ENCODE data around the gene ADGRG2. TPM values are rescaled to one million over a fixed set of nuclear protein-coding genes. Genes with fewer than 3 reads are reported as not detected.

ADGRG2 gene
- total RNA-seq, 1 donor from 2014 or later: not detected

DNA sequence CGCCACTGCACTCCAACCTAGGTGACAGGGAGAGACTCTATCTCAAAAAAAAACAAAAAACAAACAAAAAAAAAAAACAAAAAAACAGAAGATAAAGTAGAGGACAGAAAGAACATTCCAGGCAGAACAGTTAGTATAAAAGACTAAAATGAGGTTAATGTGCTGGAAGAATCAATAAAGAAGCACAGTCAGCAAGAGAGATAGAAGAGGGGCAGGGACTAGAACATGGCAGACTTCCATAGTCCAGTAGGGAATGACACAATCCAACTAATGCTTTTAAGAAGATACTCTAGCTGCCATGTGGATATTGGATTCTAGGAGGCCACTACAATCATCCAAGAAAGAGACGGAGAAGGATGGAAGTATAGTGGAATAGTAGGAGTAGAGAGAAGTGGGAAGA is 11.6 kb downstream of the ADGRG2 start:
- H3K27ac Mint-ChIP-seq: no peak overlapping the region
- H3K36me3 Mint-ChIP-seq (ENCODE audit: low read depth): no peaks in the 10 kb centered on the region
- no peaks in the 10 kb centered on the region for H3K9me3 Mint-ChIP-seq
- DNase-seq (ENCODE audit: low spot score): no peak
- H3K27me3 Mint-ChIP-seq (ENCODE audit: low read depth): peaks cover 6% of the 10 kb centered on the region
- intact Hi-C loops (cut with micrococcal nuclease): no loop called here
- no peaks in the 10 kb centered on the region for H3K4me1 Mint-ChIP-seq (ENCODE audit: low read depth)
- H3K4me3 Mint-ChIP-seq (ENCODE audit: low read depth): no peak overlapping the region

DNA sequence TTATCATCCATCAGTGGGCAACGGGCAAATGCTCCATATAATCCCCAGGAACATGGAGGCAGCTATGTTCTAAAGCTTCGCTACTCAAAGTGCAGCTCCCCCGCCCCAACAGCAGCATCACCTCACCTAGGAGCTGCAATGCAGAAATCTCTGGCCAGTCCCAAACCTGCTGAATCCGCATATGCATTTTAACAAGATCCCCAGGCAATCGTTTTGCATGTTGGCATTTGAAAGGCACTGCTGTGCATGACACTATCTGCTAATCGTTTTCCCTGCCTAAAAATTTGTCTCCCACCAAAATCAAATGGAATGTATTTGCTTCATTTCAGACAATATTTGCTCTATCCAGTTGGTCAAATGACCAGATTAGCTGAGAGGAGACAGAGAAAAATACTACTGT is 15.2 kb downstream of the ADGRG2 start:
- H3K9me3 Mint-ChIP-seq: no peaks in the 10 kb centered on the region
- H3K4me3 Mint-ChIP-seq (ENCODE audit: low read depth): no peak overlapping the region
- no peaks in the 10 kb centered on the region for H3K4me1 Mint-ChIP-seq (ENCODE audit: low read depth)
- peaks cover 6% of the 10 kb centered on the region for H3K27me3 Mint-ChIP-seq (ENCODE audit: low read depth)
- intact Hi-C loops (cut with micrococcal nuclease): no loop called here
- no peak overlapping the region for H3K27ac Mint-ChIP-seq
- H3K36me3 Mint-ChIP-seq (ENCODE audit: low read depth): no peaks in the 10 kb centered on the region
- no peak for DNase-seq (ENCODE audit: low spot score)

DNA sequence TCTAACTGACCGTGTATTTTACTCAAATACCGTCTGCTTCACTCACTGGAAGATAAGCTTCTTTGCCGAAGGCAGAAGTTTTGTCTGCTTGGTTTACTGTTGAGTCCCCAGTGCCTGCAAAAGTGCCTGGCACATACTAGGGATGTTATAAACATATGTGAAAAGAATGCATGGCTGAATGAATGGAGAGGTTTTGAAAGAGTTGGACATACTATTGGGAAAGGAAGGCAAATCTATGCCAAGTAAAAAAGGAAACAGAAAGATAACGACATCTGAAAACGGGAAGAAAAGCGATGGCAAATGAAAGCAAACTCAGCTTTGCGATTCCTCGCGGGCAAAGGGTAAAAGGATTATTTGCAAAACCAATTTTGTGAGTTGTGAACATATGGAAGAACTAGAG is 21.7 kb downstream of the ADGRG2 start:
- Mint-ChIP-seq H3K27ac (no peak overlapping the region), H3K4me1 (ENCODE audit: low read depth) (no peaks in the 10 kb centered on the region), H3K4me3 (ENCODE audit: low read depth) (no peak overlapping the region), H3K27me3 (ENCODE audit: low read depth) (no peaks in the 10 kb centered on the region), H3K9me3 (no peaks in the 10 kb centered on the region), H3K36me3 (ENCODE audit: low read depth) (no peaks in the 10 kb centered on the region)
- no peak for DNase-seq (ENCODE audit: low spot score)
- intact Hi-C loops (cut with micrococcal nuclease): no loop called here

DNA sequence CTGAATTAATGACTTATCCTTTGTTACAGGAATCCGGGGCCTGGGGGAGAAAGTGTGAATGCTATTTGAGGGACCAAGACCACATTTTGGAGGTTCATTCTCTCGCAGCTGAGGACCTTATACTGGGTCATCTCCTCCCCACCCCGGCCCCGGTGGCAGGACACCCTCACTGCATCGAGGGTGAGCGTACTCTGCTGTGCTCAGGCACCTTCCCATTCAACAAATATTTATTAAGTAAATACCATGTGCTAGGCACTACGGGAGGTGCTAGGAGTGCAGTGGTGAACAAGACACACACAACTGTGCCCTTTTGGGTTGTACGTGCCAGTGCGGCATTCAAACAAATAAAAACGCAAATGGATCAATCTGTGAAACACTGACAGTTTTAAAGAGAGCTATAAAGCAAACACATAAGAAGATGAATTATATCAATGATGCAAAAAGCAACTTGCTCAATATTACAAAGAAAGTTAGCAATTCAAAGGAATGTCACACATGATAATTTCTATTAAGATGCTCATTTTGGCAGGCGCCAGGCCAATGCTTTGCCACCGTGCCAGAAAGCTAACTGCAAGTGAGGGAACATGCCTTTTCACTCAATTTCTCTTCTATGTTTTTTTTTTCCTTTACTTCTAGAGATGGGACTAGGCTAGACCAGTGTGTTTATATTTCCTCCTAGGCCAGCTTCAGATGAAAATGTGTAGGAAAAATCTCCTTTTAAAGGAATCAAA is 24.6 kb downstream of the ADGRG2 start:
- no peak for DNase-seq (ENCODE audit: low spot score)
- H3K27me3 Mint-ChIP-seq (ENCODE audit: low read depth): no peaks in the 10 kb centered on the region
- H3K36me3 Mint-ChIP-seq (ENCODE audit: low read depth): no peaks in the 10 kb centered on the region
- H3K9me3 Mint-ChIP-seq: no peaks in the 10 kb centered on the region
- intact Hi-C loops (cut with micrococcal nuclease): no loop called here
- H3K4me3 Mint-ChIP-seq (ENCODE audit: low read depth): no peak overlapping the region
- no peaks in the 10 kb centered on the region for H3K4me1 Mint-ChIP-seq (ENCODE audit: low read depth)
- no peak overlapping the region for H3K27ac Mint-ChIP-seq

DNA sequence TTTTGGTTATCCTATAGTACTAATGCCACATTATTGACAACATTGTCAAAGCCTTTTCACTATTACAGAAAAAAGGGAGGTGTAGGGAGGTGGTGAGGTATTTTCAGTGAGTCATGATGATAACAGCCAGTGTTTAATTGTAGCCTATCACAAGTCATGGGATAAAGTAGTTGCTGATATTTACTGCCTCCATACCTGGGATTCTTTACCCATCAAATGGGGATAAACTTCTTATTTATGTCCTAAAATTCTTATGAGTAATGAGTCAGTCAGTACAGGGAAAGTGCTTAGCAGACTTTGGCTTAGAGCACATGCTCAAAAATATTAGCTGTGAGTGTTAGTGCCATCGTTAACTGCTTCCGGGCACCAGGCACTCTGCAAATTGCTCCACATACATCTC is 25.7 kb downstream of the ADGRG2 start:
- Mint-ChIP-seq H3K27ac (no peak overlapping the region), H3K9me3 (no peaks in the 10 kb centered on the region), H3K27me3 (ENCODE audit: low read depth) (no peaks in the 10 kb centered on the region), H3K4me3 (ENCODE audit: low read depth) (no peak overlapping the region), H3K36me3 (ENCODE audit: low read depth) (no peaks in the 10 kb centered on the region), H3K4me1 (ENCODE audit: low read depth) (no peaks in the 10 kb centered on the region)
- no peak for DNase-seq (ENCODE audit: low spot score)
- intact Hi-C loops (cut with micrococcal nuclease): no loop called here

DNA sequence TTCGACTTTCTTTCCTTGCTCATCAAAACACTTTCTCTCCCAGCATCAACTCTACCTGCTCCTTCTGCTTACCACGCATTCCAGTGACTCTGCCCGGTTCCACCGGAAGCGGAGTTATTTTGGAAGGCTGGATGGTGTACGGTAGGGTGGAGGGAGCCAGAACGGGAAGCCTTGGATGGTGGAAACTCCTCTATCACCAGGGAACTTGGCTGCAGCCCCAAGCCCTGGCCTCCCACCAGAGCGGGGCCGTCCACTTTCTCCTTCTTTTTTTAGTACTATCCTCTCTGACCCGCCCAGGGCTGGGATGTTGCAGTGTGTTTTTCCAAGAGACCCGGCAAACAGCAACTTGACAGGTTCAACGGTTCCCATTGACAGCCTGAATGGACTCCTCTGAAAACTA is 27.6 kb downstream of the ADGRG2 start:
- no peaks in the 10 kb centered on the region for H3K4me1 Mint-ChIP-seq (ENCODE audit: low read depth)
- no peak overlapping the region for H3K27ac Mint-ChIP-seq
- no peak overlapping the region for H3K4me3 Mint-ChIP-seq (ENCODE audit: low read depth)

DNA sequence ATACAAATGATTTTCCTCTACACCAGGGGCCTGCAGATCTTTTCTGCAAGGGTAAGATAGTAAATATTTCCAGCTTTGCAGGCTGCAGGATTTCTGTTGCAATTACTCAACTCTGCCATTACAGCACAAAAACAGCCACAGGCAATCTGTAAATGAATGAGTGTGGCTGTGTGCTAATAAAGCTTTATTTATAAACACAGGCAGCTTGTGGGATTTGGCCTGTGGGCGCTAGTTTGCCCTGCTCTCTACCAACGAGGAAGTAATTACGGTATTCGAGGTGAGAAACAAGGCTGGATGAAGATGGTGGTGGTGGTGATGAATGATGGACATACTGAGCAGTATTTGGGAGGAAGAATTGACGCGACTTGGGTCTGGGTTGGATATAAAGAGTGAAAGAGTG is 30.7 kb downstream of the ADGRG2 start:
- no peaks in the 10 kb centered on the region for H3K36me3 Mint-ChIP-seq (ENCODE audit: low read depth)

More for the DNA sequence above, 27.6 kb downstream of the ADGRG2 start:
- intact Hi-C loops (cut with micrococcal nuclease): no loop called here
- peaks cover 14% of the 10 kb centered on the region for H3K9me3 Mint-ChIP-seq
- no peak for DNase-seq (ENCODE audit: low spot score)
- no peaks in the 10 kb centered on the region for H3K27me3 Mint-ChIP-seq (ENCODE audit: low read depth)
- no peaks in the 10 kb centered on the region for H3K36me3 Mint-ChIP-seq (ENCODE audit: low read depth)

DNA sequence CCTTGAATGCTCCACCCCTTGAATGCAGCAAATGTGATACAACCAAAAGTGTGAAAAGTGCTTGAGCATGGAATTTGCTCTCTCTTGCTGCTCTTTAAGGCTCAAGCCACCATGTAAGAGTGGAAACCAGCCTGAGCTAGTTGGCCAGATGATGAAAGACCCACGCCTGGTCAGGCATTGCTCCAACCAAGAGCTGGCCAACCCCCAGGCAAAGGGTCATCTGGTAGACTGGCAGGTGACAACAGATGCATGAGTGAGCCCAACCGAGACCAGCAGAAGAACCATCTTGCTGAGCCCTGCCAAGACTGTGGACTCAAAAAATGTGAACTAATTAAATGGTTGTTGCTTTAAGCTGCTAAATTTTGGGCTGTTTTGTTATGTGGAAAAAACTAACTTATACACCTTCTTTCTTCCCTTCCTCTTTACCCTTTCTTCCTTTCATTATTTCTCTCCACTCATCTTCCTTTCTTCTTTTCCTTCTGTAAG is 32.7 kb downstream of the ADGRG2 start:
- no peak for DNase-seq (ENCODE audit: low spot score)
- Mint-ChIP-seq H3K36me3 (ENCODE audit: low read depth) (no peaks in the 10 kb centered on the region), H3K27ac (no peak overlapping the region), H3K9me3 (peaks cover 17% of the 10 kb centered on the region), H3K27me3 (ENCODE audit: low read depth) (no peaks in the 10 kb centered on the region), H3K4me1 (ENCODE audit: low read depth) (no peaks in the 10 kb centered on the region), H3K4me3 (ENCODE audit: low read depth) (no peak overlapping the region)
- intact Hi-C loops (cut with micrococcal nuclease): no loop called here

More for the DNA sequence above, 30.7 kb downstream of the ADGRG2 start:
- Mint-ChIP-seq H3K4me3 (ENCODE audit: low read depth) (no peak overlapping the region), H3K27ac (no peak overlapping the region), H3K27me3 (ENCODE audit: low read depth) (no peaks in the 10 kb centered on the region), H3K4me1 (ENCODE audit: low read depth) (no peaks in the 10 kb centered on the region), H3K9me3 (peaks cover 17% of the 10 kb centered on the region)
- intact Hi-C loops (cut with micrococcal nuclease): no loop called here
- no peak for DNase-seq (ENCODE audit: low spot score)

DNA sequence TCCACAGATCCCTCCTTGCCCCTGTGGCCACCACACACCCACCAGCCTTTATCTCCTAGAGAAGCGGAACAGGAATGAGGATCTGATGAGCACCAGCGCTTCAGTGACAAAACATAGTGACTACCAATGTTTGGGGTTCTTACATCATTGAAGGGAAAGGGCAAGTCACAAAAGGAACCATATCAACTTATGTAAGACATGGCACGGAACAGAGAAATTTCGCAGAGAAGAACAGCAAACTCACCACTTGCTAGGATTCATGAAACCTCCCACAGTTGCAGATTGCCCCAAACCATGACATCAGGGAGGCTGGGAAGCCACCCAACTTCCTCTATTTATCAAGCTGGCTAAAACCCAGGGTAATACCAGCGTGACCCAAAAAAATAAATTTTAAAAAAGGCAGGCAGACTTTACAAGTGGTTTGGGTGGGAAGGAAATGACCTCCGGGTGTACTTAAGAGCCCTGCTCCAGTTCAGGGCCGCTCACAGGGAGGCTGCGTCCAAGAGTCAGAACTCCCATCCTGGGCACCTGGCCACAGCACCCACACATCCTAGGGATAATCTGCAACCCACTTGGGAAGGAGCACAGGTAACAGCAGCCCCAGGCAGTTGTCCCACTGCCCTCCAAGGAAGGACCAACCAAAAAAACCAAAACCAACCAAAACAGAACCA is 36.0 kb downstream of the ADGRG2 start:
- no peak overlapping the region for H3K4me3 Mint-ChIP-seq (ENCODE audit: low read depth)
- no peak overlapping the region for H3K27ac Mint-ChIP-seq
- no peak for DNase-seq (ENCODE audit: low spot score)
- no peaks in the 10 kb centered on the region for H3K27me3 Mint-ChIP-seq (ENCODE audit: low read depth)
- intact Hi-C loops (cut with micrococcal nuclease): no loop called here
- peaks cover 17% of the 10 kb centered on the region for H3K9me3 Mint-ChIP-seq
- H3K36me3 Mint-ChIP-seq (ENCODE audit: low read depth): no peaks in the 10 kb centered on the region
- H3K4me1 Mint-ChIP-seq (ENCODE audit: low read depth): no peaks in the 10 kb centered on the region

DNA sequence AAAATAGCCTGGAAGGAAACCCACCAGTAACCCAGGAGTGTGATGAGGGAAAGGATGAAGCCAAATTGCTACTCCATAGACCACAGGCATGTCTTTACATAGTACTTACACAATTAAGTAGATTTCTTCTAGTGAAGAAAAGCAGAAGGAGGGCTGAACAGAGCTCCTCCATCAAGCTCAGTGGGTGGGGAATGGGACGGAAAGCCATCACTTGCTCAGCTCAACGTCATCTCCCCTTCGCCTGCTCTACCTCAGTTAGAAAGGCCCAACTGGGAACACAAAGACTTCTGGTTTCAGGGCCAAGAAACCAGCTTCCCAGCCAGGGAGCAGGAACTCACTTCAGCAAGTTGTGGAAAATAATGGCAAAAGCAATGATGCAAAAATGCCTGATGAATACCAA is 36.6 kb downstream of the ADGRG2 start:
- intact Hi-C loops (cut with micrococcal nuclease): no loop called here
- Mint-ChIP-seq H3K4me3 (ENCODE audit: low read depth) (no peak overlapping the region), H3K36me3 (ENCODE audit: low read depth) (no peaks in the 10 kb centered on the region), H3K9me3 (peaks cover 12% of the 10 kb centered on the region), H3K27me3 (ENCODE audit: low read depth) (no peaks in the 10 kb centered on the region), H3K4me1 (ENCODE audit: low read depth) (no peaks in the 10 kb centered on the region), H3K27ac (no peak overlapping the region)
- DNase-seq (ENCODE audit: low spot score): no peak

DNA sequence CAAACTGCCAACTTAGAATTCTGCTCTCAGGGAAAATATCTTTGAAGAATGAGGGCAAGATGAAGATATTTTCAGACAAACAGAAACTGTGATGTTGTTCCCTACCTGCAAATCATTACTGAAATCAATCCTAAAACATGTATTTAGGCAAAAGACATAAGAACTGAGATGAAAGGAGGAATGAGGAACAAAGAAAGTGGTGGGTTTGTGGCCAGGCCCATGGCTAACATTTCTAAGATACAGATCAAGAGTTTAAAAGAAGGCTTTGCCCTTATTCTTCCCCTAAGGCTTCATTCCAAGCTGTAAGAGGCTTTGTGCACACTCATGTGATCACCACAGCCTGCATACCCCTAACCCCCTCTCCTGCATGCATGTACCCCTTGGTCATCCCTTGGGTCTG is 46.5 kb downstream of the ADGRG2 start:
- Mint-ChIP-seq H3K27me3 (ENCODE audit: low read depth) (no peaks in the 10 kb centered on the region), H3K9me3 (no peaks in the 10 kb centered on the region), H3K4me3 (ENCODE audit: low read depth) (no peak overlapping the region), H3K4me1 (ENCODE audit: low read depth) (no peaks in the 10 kb centered on the region), H3K27ac (no peak overlapping the region), H3K36me3 (ENCODE audit: low read depth) (no peaks in the 10 kb centered on the region)
- DNase-seq (ENCODE audit: low spot score): no peak
- intact Hi-C loops (cut with micrococcal nuclease): no loop called here

DNA sequence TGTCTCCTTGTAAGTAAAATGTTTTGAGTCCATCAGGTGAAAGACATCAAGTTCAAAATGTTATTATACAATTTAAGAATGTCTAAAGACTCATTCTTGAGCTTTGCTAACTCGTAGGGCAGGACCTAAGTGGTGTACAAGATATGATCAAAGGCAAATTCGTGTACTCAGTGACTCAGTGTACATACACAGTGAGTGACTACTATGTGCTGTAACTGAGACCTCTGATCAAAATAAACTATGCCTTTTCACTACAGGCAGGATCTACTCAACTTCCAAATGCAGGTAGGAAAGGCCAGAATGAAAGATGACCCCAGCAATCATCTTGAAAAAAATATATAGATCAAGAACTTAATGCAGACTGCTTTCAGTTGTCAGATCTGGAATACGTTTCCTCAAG is 49.9 kb downstream of the ADGRG2 start:
- no peaks in the 10 kb centered on the region for H3K27me3 Mint-ChIP-seq (ENCODE audit: low read depth)
- no peak for DNase-seq (ENCODE audit: low spot score)
- intact Hi-C loops (cut with micrococcal nuclease): no loop called here
- no peaks in the 10 kb centered on the region for H3K36me3 Mint-ChIP-seq (ENCODE audit: low read depth)
- no peak overlapping the region for H3K27ac Mint-ChIP-seq
- no peaks in the 10 kb centered on the region for H3K4me1 Mint-ChIP-seq (ENCODE audit: low read depth)
- H3K4me3 Mint-ChIP-seq (ENCODE audit: low read depth): no peak overlapping the region
- H3K9me3 Mint-ChIP-seq: no peaks in the 10 kb centered on the region

DNA sequence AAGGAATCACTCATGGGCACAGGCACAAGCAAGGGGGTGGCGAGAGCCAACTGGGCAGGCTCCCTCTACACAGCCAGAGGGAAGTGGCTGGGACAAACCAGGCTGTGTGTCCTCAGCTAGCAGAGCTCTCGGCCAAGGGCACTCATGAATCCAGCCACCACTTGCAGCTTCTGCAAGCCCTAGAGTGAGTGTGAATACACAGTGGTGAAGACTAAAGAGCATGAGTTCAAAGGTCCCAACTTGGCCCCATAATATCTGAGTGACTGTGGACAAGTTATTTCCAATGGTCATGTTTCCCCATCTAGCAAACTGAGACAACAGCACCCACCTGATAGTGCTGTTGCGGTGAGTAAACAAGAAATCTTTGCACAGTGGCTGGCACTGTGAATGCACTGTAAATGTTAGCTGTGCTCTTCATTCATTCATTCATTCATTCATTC is 51.7 kb downstream of the ADGRG2 start:
- no peak for DNase-seq (ENCODE audit: low spot score)
- Mint-ChIP-seq H3K4me1 (ENCODE audit: low read depth) (no peaks in the 10 kb centered on the region), H3K9me3 (no peaks in the 10 kb centered on the region), H3K36me3 (ENCODE audit: low read depth) (no peaks in the 10 kb centered on the region), H3K4me3 (ENCODE audit: low read depth) (no peak overlapping the region), H3K27ac (no peak overlapping the region), H3K27me3 (ENCODE audit: low read depth) (no peaks in the 10 kb centered on the region)
- intact Hi-C loops (cut with micrococcal nuclease): no loop called here

Measured in activated T-helper 2 cell treated with anti-CD3 and anti-CD28 coated beads, Interferon-gamma antibody, Interleukin-2, Interleukin-4, amounts not matched to agents 10 μg/mL and 5 μg/mL and 100 μg/mL, durations not matched to agents 14 hours and 24 hours and 36 hours (primary cell).